GM12872 (cell line): ENCODE measurements around the gene CORO2B.

ENCODE experiments used
- CTCF ChIP-seq: IDR thresholded peaks from 3 replicates; pipeline ENCODE4 v1.5.1; 2011; ENCODE audit warnings: low read depth, mild to moderate bottlenecking, low read length, moderate library complexity; ENCODE audit not compliant: insufficient read depth

CORO2B gene

GRCh38 chr15:68668926-68669600 is 90.3 kb downstream of the CORO2B start:
- no peak for TF ChIP-seq CTCF

- no peak for TF ChIP-seq CTCF
Observed at GRCh38 chr15:68672251-68672650, 93.5 kb downstream of the CORO2B start.

GRCh38 chr15:68672781-68673205 is 94.0 kb downstream of the CORO2B start:
- TF ChIP-seq CTCF: no peak

- TF ChIP-seq CTCF: no peak
Observed at GRCh38 chr15:68674975-68675374, 96.2 kb downstream of the CORO2B start.

GRCh38 chr15:68676011-68676605 is 97.3 kb downstream of the CORO2B start:
- no peak for TF ChIP-seq CTCF

GRCh38 chr15:68676926-68677325 is 98.1 kb downstream of the CORO2B start:
- no peak for TF ChIP-seq CTCF

GRCh38 chr15:68677996-68678395 is 99.2 kb downstream of the CORO2B start:
- TF ChIP-seq CTCF: no peak
